H1 (cell line): ENCODE data around the gene OBSCN. TPM values are rescaled to one million over a fixed set of nuclear protein-coding genes. Genes with fewer than 3 reads are reported as not detected.

Experiments
- CTCF ChIA-PET: fragments of 300-600 bp; sonication (Branson Sonifier 250); formaldehyde crosslinking; loops from one replicate; lab custom pipeline; 2021; ENCODE audit not compliant: partially characterized antibody; lab: Charles Lee
- POLR2A ChIA-PET: fragments of 300-600 bp; sonication (Branson Sonifier 250); formaldehyde crosslinking; loops from one replicate; lab custom pipeline; 2021; ENCODE audit warnings: inconsistent platforms; ENCODE audit not compliant: partially characterized antibody; lab: Charles Lee
- DNase-seq, 2 experiments: peaks; one replicate each; pipeline versions ENCODE4 v3.0.0 to v3.0.0-alpha.2; 2010 to 2022; ENCODE audit warnings: low spot score in 2 of 2, low read depth in 1 of 2, mixed read lengths in 1 of 2
- FAIRE-seq: peaks from 2 replicates; lab custom pipeline; 2011; peaks lifted over from hg19 to GRCh38; lab: Jason Lieb, UNC
- H2AFZ ChIP-seq: 2 replicates; pipeline ENCODE4 v1.8.1; 2012; ENCODE audit warnings: low read length, inconsistent platforms
- H2AK5ac ChIP-seq: 2 replicates; pipeline ENCODE4 v1.6.1; 2013; ENCODE audit warnings: low read depth, low read length
- H2BK120ac ChIP-seq: replicated peaks from 2 replicates; pipeline ENCODE3; 2013; ENCODE audit warnings: low read depth, low read length, inconsistent platforms
- H2BK12ac ChIP-seq: 2 replicates; pipeline ENCODE4 v1.6.1; 2013; ENCODE audit warnings: low read depth, low read length
- H2BK15ac ChIP-seq: 2 replicates; pipeline ENCODE4 v1.6.1; 2013; ENCODE audit warnings: low read length
- H2BK20ac ChIP-seq: 2 replicates; pipeline ENCODE4 v1.6.1; 2013; ENCODE audit warnings: low read length
- H2BK5ac ChIP-seq: 2 replicates; pipeline ENCODE4 v1.6.1; 2013; ENCODE audit warnings: low read depth, low read length
- H3K14ac ChIP-seq: 2 replicates; pipeline ENCODE4 v1.6.1; 2013; ENCODE audit warnings: inconsistent platforms; ENCODE audit not compliant: insufficient read length
- H3K18ac ChIP-seq: 2 replicates; pipeline ENCODE4 v1.6.1; 2013; ENCODE audit warnings: low read length; ENCODE audit errors: extremely low read depth
- H3K23ac ChIP-seq: 2 replicates; pipeline ENCODE4 v1.6.1; 2013; ENCODE audit warnings: inconsistent platforms; ENCODE audit not compliant: insufficient read length
- H3K23me2 ChIP-seq: 2 replicates; pipeline ENCODE4 v1.6.1; 2013; ENCODE audit warnings: low read depth, low read length
- H3K27ac ChIP-seq: 2 replicates; pipeline ENCODE4 v1.6.1; 2011; ENCODE audit warnings: low read depth, low read length, inconsistent platforms
- H3K27me3 ChIP-seq, 4 experiments: replicated peaks in 1 of 4; 1 replicate in 1 of 4; 2 replicates in 3 of 4; pipeline versions ENCODE4 v1.6.1 to v1.8.1; 2011 to 2013; ENCODE audit warnings: low read length in 3 of 4, mild to moderate bottlenecking in 3 of 4, inconsistent platforms in 2 of 4, mixed read lengths in 2 of 4, moderate library complexity in 1 of 4; ENCODE audit not compliant: control insufficient read depth in 3 of 4, insufficient read depth in 3 of 4; ENCODE audit errors: extremely low read depth in 1 of 4
- H3K36me3 ChIP-seq, 4 experiments: 2 replicates each; pipeline versions ENCODE4 v1.6.1 to v1.8.1; 2011 to 2013; ENCODE audit warnings: mild to moderate bottlenecking in 4 of 4, low read length in 3 of 4, moderate library complexity in 2 of 4, control low read depth in 1 of 4, inconsistent platforms in 1 of 4; ENCODE audit not compliant: insufficient read depth in 4 of 4, control insufficient read depth in 2 of 4
- H3K4ac ChIP-seq: replicated peaks from 2 replicates; pipeline ENCODE3; 2013; ENCODE audit warnings: low read length, low read depth, mixed read lengths, inconsistent platforms; ENCODE audit not compliant: insufficient read length
- H3K4me1 ChIP-seq, 4 experiments: replicated peaks in 1 of 4; 1 replicate in 1 of 4; 2 replicates in 3 of 4; pipeline versions ENCODE4 v1.6.1 to v1.8.1; 2011 to 2013; ENCODE audit warnings: low read length in 3 of 4, inconsistent platforms in 2 of 4, mixed read lengths in 1 of 4; ENCODE audit not compliant: insufficient read depth in 4 of 4, control insufficient read depth in 3 of 4
- H3K4me2 ChIP-seq, 2 experiments: 2 replicates each; pipeline versions ENCODE4 v1.6.1 to v1.8.1; 2011 to 2013; ENCODE audit warnings: low read depth in 2 of 2, low read length in 2 of 2, control low read depth in 1 of 2, inconsistent platforms in 1 of 2, mild to moderate bottlenecking in 1 of 2; ENCODE audit not compliant: insufficient read depth in 1 of 2
- H3K4me3 ChIP-seq, 4 experiments: fragments of 200-600, 300-600 bp in 1 of 4; sonication (generic), shearing (Covaris generic), sonication (Bioruptor Twin) in 1 of 4; 2 replicates each; pipeline versions ENCODE4 v1.5.1 to v1.8.1; 2011 to 2016; ENCODE audit warnings: low read length in 4 of 4, low read depth in 3 of 4, control low read depth in 2 of 4, inconsistent platforms in 2 of 4, mild to moderate bottlenecking in 2 of 4, mixed read lengths in 1 of 4, moderate library complexity in 1 of 4; ENCODE audit not compliant: insufficient read depth in 2 of 4; ENCODE audit errors: extremely low read depth in 1 of 4
- H3K56ac ChIP-seq: replicated peaks from 2 replicates; pipeline ENCODE3; 2013; ENCODE audit warnings: low read depth, mild to moderate bottlenecking, mixed read lengths, low read length, inconsistent platforms; ENCODE audit not compliant: insufficient read length
- H3K79me1 ChIP-seq: 2 replicates; pipeline ENCODE4 v1.6.1; 2013; ENCODE audit warnings: low read depth, low read length, control low read depth
- H3K79me2 ChIP-seq, 2 experiments: 2 replicates each; pipeline versions ENCODE4 v1.6.1 to v1.8.1; 2012 to 2013; ENCODE audit warnings: low read length in 2 of 2, mild to moderate bottlenecking in 2 of 2, inconsistent platforms in 1 of 2; ENCODE audit not compliant: insufficient read depth in 2 of 2, control insufficient read depth in 1 of 2
- H3K9ac ChIP-seq, 4 experiments: replicated peaks in 1 of 4; 1 replicate in 1 of 4; 2 replicates in 3 of 4; pipeline versions ENCODE4 v1.6.1 to v1.8.1; 2011 to 2013; ENCODE audit warnings: low read depth in 3 of 4, low read length in 3 of 4, control low read depth in 2 of 4, mild to moderate bottlenecking in 2 of 4, moderate library complexity in 2 of 4, inconsistent platforms in 1 of 4; ENCODE audit errors: extremely low read depth in 1 of 4
- H3K9me3 ChIP-seq, 2 experiments: 2 replicates each; pipeline versions ENCODE4 v1.6.1 to v1.8.1; 2012 to 2013; ENCODE audit warnings: mild to moderate bottlenecking in 2 of 2, moderate library complexity in 2 of 2, control low read depth in 1 of 2, inconsistent platforms in 1 of 2, low read depth in 1 of 2, low read length in 1 of 2, mixed read lengths in 1 of 2; ENCODE audit not compliant: insufficient read depth in 2 of 2
- H4K20me1 ChIP-seq, 2 experiments: replicated peaks in 1 of 2; 2 replicates each; pipeline versions ENCODE3 to v1.8.1; 2011 to 2013; ENCODE audit warnings: inconsistent platforms in 2 of 2, low read length in 2 of 2, mild to moderate bottlenecking in 1 of 2; ENCODE audit not compliant: insufficient read depth in 2 of 2, control insufficient read depth in 1 of 2
- H4K5ac ChIP-seq: 2 replicates; pipeline ENCODE4 v1.6.1; 2013; ENCODE audit warnings: low read length, low read depth, mixed read lengths, inconsistent platforms; ENCODE audit not compliant: insufficient read length
- H4K8ac ChIP-seq: 2 replicates; pipeline ENCODE4 v1.8.0; 2013; ENCODE audit warnings: mild to moderate bottlenecking, moderate library complexity, low read length, inconsistent platforms; ENCODE audit not compliant: insufficient read depth; ENCODE audit errors: extremely low read depth
- H4K91ac ChIP-seq: replicated peaks from 2 replicates; pipeline ENCODE3; 2013; ENCODE audit warnings: low read length, mixed read lengths, inconsistent platforms; ENCODE audit not compliant: insufficient read length
- KDM4A ChIP-seq: IDR thresholded peaks from one replicate; pipeline ENCODE4 v1.7.1; 2012; ENCODE audit warnings: low read depth, mild to moderate bottlenecking, moderate library complexity, low read length, inconsistent platforms; ENCODE audit not compliant: severe bottlenecking
- SIN3A ChIP-seq, 2 experiments: IDR thresholded peaks in 1 of 2; conservative IDR thresholded peaks in 1 of 2; 2 replicates each; pipeline ENCODE4 v1.6.1; 2011 to 2012; ENCODE audit warnings: low read length in 2 of 2, improper control_type of control experiment in 1 of 2, low read depth in 1 of 2, mild to moderate bottlenecking in 1 of 2
- WGBS, 2 experiments: shearing (Covaris generic) in 1 of 2; methylation state at CpG; one replicate each; pipeline versions ENCODE4 v1.1.6 to v1.1.7; 2013 to 2015; ENCODE audit warnings: low lambda C conversion rate in 2 of 2, mixed read lengths in 2 of 2, inconsistent platforms in 1 of 2, low coverage in 1 of 2, missing lambda C conversion rate in 1 of 2; ENCODE audit not compliant: insufficient replicate concordance in 2 of 2, insufficient coverage in 1 of 2, insufficient read length in 1 of 2; ENCODE audit errors: extremely low coverage in 1 of 2, missing lambda C conversion rate in 1 of 2; 5-methylcytosine and 5-hydroxymethylcytosine counted together
- polyA plus RNA-seq, 7 experiments: library from polyadenylated mRNA; depleted of rRNA in 3 of 7; stranded (reverse) in 5 of 7; unstranded in 2 of 7; fragments of >200 nt in 5 of 7; fragments of 200-250 nt in 2 of 7; gene quantifications; 1 replicate in 5 of 7; 2 replicates in 1 of 7; 4 replicates in 1 of 7; pipeline versions ENCODE4 v1.2.1 to v1.2.3, GENCODE V29; 2011 to 2013; ENCODE audit warnings: missing spikeins in 2 of 7, mixed read lengths in 2 of 7
- total RNA-seq: library from RNA; stranded (reverse); fragmentation: NEBNext Ultra II Directional; extraction: Animal tissue kit (Norgen Biotek cat#: 25700); gene quantifications from 2 replicates; pipeline ENCODE4 v1.2.1, GENCODE V29; 2021

The OBSCN gene
- total and polyA plus RNA-seq, 2 of the 8 experiments (the other 6 are each of a cell fraction or from before 2014, with no cell fraction given): 7.5 to 28.4 TPM

DNA sequence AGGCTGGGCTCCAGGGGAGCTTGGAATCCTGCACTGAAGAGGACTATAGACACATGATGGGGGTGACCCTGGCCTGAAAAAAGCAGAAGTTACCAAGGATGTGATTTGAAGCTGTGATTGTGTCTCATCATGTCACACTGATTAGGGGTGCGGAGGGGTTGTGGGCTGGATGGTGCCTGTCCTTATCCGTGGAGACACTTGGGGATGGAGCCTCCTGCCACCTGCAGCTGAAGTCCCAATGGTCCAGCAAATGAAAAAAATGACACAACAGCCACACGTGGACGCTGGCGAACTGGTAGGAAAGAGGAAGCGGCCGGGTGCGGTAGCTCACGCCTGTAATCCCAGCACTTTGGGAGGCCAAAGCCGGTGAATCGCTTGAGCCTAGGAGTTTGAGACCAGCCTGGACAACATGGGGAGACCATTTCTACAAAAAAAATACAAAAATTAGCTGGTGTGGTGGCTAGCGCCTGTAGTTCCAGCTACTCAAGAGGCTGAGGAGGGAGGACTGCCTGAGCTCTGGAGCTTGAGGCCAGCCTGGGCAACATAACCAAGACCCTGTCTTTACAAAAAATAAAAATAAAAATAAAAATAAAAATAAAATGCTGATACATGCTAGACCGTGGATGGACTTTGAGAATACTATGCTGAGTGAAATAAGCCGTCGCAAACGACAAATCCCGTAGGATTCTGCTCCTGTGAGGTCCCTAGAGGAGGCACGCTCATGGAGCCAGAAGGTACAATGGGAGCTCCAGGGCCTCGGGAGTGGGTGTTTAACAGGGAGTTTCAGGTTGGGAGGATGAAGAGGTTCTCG lies 43.1 kb upstream of the OBSCN start:
- H3K4me1 ChIP-seq: peaks cover 0 to 12% (median 8%) of the 10 kb centered on the region in 4 experiments; a peak in 6 of 7 replicates
- H3K36me3 ChIP-seq: no peaks in the 10 kb centered on the region
- H3K56ac ChIP-seq: peak overlapping the region; percentile 84
- H3K4me3 ChIP-seq: peak overlapping the region; percentile 48 to 65 (median 52); a peak in 5 of 8 replicates
- H3K9me3 ChIP-seq: no peaks in the 10 kb centered on the region
- no peak overlapping the region for H3K4ac ChIP-seq
- H3K23ac ChIP-seq: no peak overlapping the region
- peak overlapping the region; percentile 52; the same call in 1 of the 2 replicates for H2BK12ac ChIP-seq
- H4K20me1 ChIP-seq: peaks cover 0 to 4% of the 10 kb centered on the region in 2 experiments
- H3K23me2 ChIP-seq: peaks cover 6% of the 10 kb centered on the region; the same call in 1 of the 2 replicates
- H3K27me3 ChIP-seq: peaks cover 0 to 3% (median 0%) of the 10 kb centered on the region in 4 experiments; a peak in 2 of 7 replicates
- H3K4me2 ChIP-seq: peak overlapping the region; percentile 64 to 98
- H2AK5ac ChIP-seq: no peak overlapping the region
- H4K8ac ChIP-seq: peak overlapping the region; percentile 96
- H3K79me2 ChIP-seq: peaks cover 0 to 23% of the 10 kb centered on the region in 2 experiments; a peak in 2 of 4 replicates
- peak overlapping the region; percentile 44; the same call in 1 of the 2 replicates for H3K18ac ChIP-seq
- DNase-seq: no peak
- no peak overlapping the region for H2BK20ac ChIP-seq
- H2BK15ac ChIP-seq: peak overlapping the region; percentile 90; the same call in 1 of the 2 replicates
- no peak overlapping the region for H3K14ac ChIP-seq
- TF ChIP-seq SIN3A (conservative IDR thresholded peaks at IDR 0.05 in 1 of 2, IDR thresholded peaks at IDR 0.05 in 1 of 2; ENCODE audit: low read depth in 1 of 2, low read length in 2 of 2) (no peak), KDM4A (peak; percentile 69)
- TF ChIP-seq, all 59 proteins: peak for 1
- 72% methylated on average over 20 of the region's 20 CpGs; no CpG with 5 or more reads in 1 of the 2 experiments for WGBS, 2 experiments
- Histone ChIP-seq H3K27ac (peak overlapping the region; percentile 62; the same call in 1 of the 2 replicates), H3K9ac (peak overlapping the region in 2 of 4 experiments; percentile 63 to 64; a peak in 5 of 7 replicates), H4K91ac (peak overlapping the region; percentile 75), H2AFZ (peak overlapping the region; percentile 99), H2BK120ac (peak overlapping the region; percentile 97), H4K5ac (peak overlapping the region; percentile 53), H3K79me1 (peaks cover 2% of the 10 kb centered on the region; the same call in 1 of the 2 replicates), H2BK5ac (peak overlapping the region; percentile 40)
- POLR2A ChIA-PET: interaction anchor here (0.7 to 6.5 kb wide), 20 partner anchors 8 to 292 kb away, joined by 3 to 44 read pairs (median 4); partner anchors contain the start of genes ARF1, GUK1, MRPL55 and WNT3A
- CTCF ChIA-PET: interaction anchor here (0.7 to 6.2 kb wide), 10 partner anchors 10 to 38 kb away, joined by 3 to 40 read pairs (median 6); partner anchors contain the start of gene GUK1
- no peak for FAIRE-seq
